ENCODE data around the gene POLR3F.

- no peak for TF ChIP-seq CTCF (IDR thresholded peaks at IDR 0.05; ENCODE audit: insufficient read depth, low read length)
- no peak for TF ChIP-seq POLR2AphosphoS5 (IDR thresholded peaks at IDR 0.05; ENCODE audit: low read depth)
- TF ChIP-seq REST (IDR thresholded peaks at IDR 0.05; ENCODE audit: insufficient replicate concordance, low read depth): no peak
Observed at GRCh38 chr20:18477218-18477617, 10.0 kb downstream of the POLR3F start.
